Measurements from ENCODE around the gene JAK1.

Gene JAK1

DNA sequence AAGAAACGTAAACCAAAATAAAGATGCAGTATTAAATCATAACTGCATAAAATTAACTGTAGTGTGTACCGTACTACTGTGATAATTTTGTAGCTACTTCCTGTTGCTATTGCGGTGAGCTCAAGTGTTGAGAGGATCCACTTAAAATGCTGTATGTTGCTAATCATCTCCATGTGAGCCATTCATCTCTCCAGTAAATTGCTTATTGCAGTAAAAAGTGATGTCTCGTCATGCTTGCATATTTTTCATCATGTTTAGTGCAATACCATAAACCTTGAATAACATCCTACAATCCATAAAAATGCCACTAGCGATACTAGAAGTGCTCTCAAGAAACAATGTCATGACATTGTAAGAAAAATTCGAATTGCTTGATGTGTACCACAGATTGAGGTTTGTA is 155.2 kb downstream of the JAK1 start:
- Histone ChIP-seq H3K4me1 (ENCODE audit: low read length) (no peaks in the 10 kb centered on the region), H2AFZ (ENCODE audit: low read depth, low read length) (no peak overlapping the region), H3K9ac (ENCODE audit: low read length) (no peak overlapping the region), H4K20me1 (ENCODE audit: insufficient read depth, low read length) (no peaks in the 10 kb centered on the region), H3K27ac (ENCODE audit: low read length) (no peak overlapping the region), H3K4me2 (ENCODE audit: low read length) (no peak overlapping the region), H3K4me3 (ENCODE audit: low read length) (no peak overlapping the region), H3K79me2 (ENCODE audit: low read length) (no peaks in the 10 kb centered on the region), H3K9me3 (ENCODE audit: insufficient read depth, low read length) (no peaks in the 10 kb centered on the region), H3K36me3 (replicated peaks; ENCODE audit: low read depth, low read length) (no peaks in the 10 kb centered on the region), H3K27me3 (ENCODE audit: low read depth, low read length) (no peaks in the 10 kb centered on the region)
- no peak for TF ChIP-seq EZH2phosphoT487 (IDR thresholded peaks at IDR 0.05; ENCODE audit: low read depth)
- TF ChIP-seq, protein P1, sequence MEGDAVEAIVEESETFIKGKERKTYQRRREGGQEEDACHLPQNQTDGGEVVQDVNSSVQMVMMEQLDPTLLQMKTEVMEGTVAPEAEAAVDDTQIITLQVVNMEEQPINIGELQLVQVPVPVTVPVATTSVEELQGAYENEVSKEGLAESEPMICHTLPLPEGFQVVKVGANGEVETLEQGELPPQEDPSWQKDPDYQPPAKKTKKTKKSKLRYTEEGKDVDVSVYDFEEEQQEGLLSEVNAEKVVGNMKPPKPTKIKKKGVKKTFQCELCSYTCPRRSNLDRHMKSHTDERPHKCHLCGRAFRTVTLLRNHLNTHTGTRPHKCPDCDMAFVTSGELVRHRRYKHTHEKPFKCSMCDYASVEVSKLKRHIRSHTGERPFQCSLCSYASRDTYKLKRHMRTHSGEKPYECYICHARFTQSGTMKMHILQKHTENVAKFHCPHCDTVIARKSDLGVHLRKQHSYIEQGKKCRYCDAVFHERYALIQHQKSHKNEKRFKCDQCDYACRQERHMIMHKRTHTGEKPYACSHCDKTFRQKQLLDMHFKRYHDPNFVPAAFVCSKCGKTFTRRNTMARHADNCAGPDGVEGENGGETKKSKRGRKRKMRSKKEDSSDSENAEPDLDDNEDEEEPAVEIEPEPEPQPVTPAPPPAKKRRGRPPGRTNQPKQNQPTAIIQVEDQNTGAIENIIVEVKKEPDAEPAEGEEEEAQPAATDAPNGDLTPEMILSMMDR (IDR thresholded peaks at IDR 0.05; ENCODE audit: low read depth, low read length) = no peak

GRCh38 chr1:64810001-64810400 is 156.3 kb downstream of the JAK1 start:
- Histone ChIP-seq H3K9me3 (ENCODE audit: insufficient read depth, low read length) (no peaks in the 10 kb centered on the region), H3K27ac (ENCODE audit: low read length) (no peak overlapping the region), H2AFZ (ENCODE audit: low read depth, low read length) (no peak overlapping the region), H3K79me2 (ENCODE audit: low read length) (no peaks in the 10 kb centered on the region), H3K4me3 (ENCODE audit: low read length) (no peak overlapping the region), H3K36me3 (replicated peaks; ENCODE audit: low read depth, low read length) (no peaks in the 10 kb centered on the region), H4K20me1 (ENCODE audit: insufficient read depth, low read length) (no peaks in the 10 kb centered on the region), H3K4me1 (ENCODE audit: low read length) (no peaks in the 10 kb centered on the region), H3K9ac (ENCODE audit: low read length) (no peak overlapping the region), H3K4me2 (ENCODE audit: low read length) (no peak overlapping the region), H3K27me3 (ENCODE audit: low read depth, low read length) (no peaks in the 10 kb centered on the region)
- TF ChIP-seq, protein P1 (IDR thresholded peaks at IDR 0.05; ENCODE audit: low read depth, low read length) = no peak
- TF ChIP-seq EZH2phosphoT487 (IDR thresholded peaks at IDR 0.05; ENCODE audit: low read depth) = no peak

DNA sequence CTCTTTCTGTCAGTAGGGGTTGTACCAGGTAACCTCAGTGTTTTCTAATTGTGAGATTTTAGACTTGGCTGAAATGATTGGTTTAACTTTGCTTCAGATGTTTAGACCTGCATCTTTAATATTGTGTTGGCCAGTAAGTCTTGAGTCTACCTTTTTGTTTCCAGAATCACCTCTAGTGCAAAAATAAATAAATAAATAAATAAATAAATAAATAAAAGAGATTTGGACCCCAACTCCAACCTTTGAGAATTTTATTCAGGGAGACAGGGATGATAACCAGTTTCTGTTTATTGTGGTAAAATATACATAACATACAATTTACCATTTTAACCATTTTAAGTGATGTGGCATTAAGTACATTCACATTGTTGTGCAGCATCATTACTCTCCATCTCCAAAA is 157.0 kb downstream of the JAK1 start:
- no peak for TF ChIP-seq EZH2phosphoT487 (IDR thresholded peaks at IDR 0.05; ENCODE audit: low read depth)
- TF ChIP-seq, protein P1 (IDR thresholded peaks at IDR 0.05; ENCODE audit: low read depth, low read length) = no peak
- H3K79me2 ChIP-seq (ENCODE audit: low read length) = no peaks in the 10 kb centered on the region
- H3K4me2 ChIP-seq (ENCODE audit: low read length) = no peak overlapping the region
- H3K4me1 ChIP-seq (ENCODE audit: low read length) = no peaks in the 10 kb centered on the region
- H3K4me3 ChIP-seq (ENCODE audit: low read length) = no peak overlapping the region
- no peak overlapping the region for H3K27ac ChIP-seq (ENCODE audit: low read length)
- H3K36me3 ChIP-seq (replicated peaks; ENCODE audit: low read depth, low read length) = no peaks in the 10 kb centered on the region
- H3K27me3 ChIP-seq (ENCODE audit: low read depth, low read length) = no peaks in the 10 kb centered on the region
- H3K9me3 ChIP-seq (ENCODE audit: insufficient read depth, low read length) = no peaks in the 10 kb centered on the region
- no peaks in the 10 kb centered on the region for H4K20me1 ChIP-seq (ENCODE audit: insufficient read depth, low read length)
- no peak overlapping the region for H3K9ac ChIP-seq (ENCODE audit: low read length)
- H2AFZ ChIP-seq (ENCODE audit: low read depth, low read length) = no peak overlapping the region

GRCh38 chr1:64801851-64802523 is 164.4 kb downstream of the JAK1 start:
- H3K9ac ChIP-seq (ENCODE audit: low read length) = no peak overlapping the region
- no peaks in the 10 kb centered on the region for H3K4me1 ChIP-seq (ENCODE audit: low read length)
- H3K27me3 ChIP-seq (ENCODE audit: low read depth, low read length) = no peaks in the 10 kb centered on the region
- no peak overlapping the region for H3K4me2 ChIP-seq (ENCODE audit: low read length)
- no peaks in the 10 kb centered on the region for H3K79me2 ChIP-seq (ENCODE audit: low read length)
- no peaks in the 10 kb centered on the region for H3K9me3 ChIP-seq (ENCODE audit: insufficient read depth, low read length)
- H2AFZ ChIP-seq (ENCODE audit: low read depth, low read length) = no peak overlapping the region
- H4K20me1 ChIP-seq (ENCODE audit: insufficient read depth, low read length) = no peaks in the 10 kb centered on the region
- no peaks in the 10 kb centered on the region for H3K36me3 ChIP-seq (replicated peaks; ENCODE audit: low read depth, low read length)
- H3K27ac ChIP-seq (ENCODE audit: low read length) = no peak overlapping the region
- TF ChIP-seq EZH2phosphoT487 (IDR thresholded peaks at IDR 0.05; ENCODE audit: low read depth) = no peak
- TF ChIP-seq, protein P1 (IDR thresholded peaks at IDR 0.05; ENCODE audit: low read depth, low read length) = no peak
- no peak overlapping the region for H3K4me3 ChIP-seq (ENCODE audit: low read length)

All from OCI-LY3 (cell line).